Prostate gland (tissue), 2 donors: ENCODE measurements around the gene EML1. TPM values are rescaled to one million over a fixed set of nuclear protein-coding genes. Genes with fewer than 3 reads are reported as not detected.

Source experiments
- DNase-seq: peaks from one replicate; pipeline ENCODE4 v3.0.0-alpha.2; 2019; ENCODE audit warnings: low spot score
- H3K27ac ChIP-seq, 2 donors: fragments of 200-600 bp; sonication (generic); 2 replicates each; pipeline ENCODE4 v1.5.1; 2017 to 2019
- H3K27me3 ChIP-seq: fragments of 200-600 bp; sonication (generic); replicated peaks from 2 replicates; pipeline ENCODE4 v1.5.1; 2019; ENCODE audit not compliant: insufficient read depth
- H3K36me3 ChIP-seq, 2 donors: fragments of 200-600 bp; sonication (generic); 1 replicate in 1 of 2; 2 replicates in 1 of 2; pipeline versions ENCODE4 v1.5.1 to v1.8.1; 2017 to 2019
- H3K4me1 ChIP-seq: fragments of 200-600 bp; sonication (generic); replicated peaks from 2 replicates; pipeline ENCODE4 v1.5.1; 2019
- H3K4me3 ChIP-seq, 2 donors: fragments of 200-600 bp; sonication (generic); 2 replicates each; pipeline ENCODE4 v1.5.1; 2017 to 2019
- H3K9me3 ChIP-seq: fragments of 200-600 bp; sonication (generic); 2 replicates; pipeline ENCODE4 v1.5.1; 2017
- CTCF ChIP-seq, 4 experiments: fragments of 200-600 bp in 2 of 4; fragments of 450-650 bp in 2 of 4; sonication (generic) in 2 of 4; IDR thresholded peaks; 1 replicate in 3 of 4; 2 replicates in 1 of 4; pipeline ENCODE4 v1.5.1; 2016 to 2019; ENCODE audit warnings: antibody characterized with exemption in 4 of 4, mild to moderate bottlenecking in 2 of 4, moderate library complexity in 2 of 4
- POLR2A ChIP-seq: fragments of 450-650 bp; IDR thresholded peaks from one replicate; pipeline ENCODE4 v1.6.1; 2016; ENCODE audit warnings: antibody characterized with exemption, mild to moderate bottlenecking
- POLR2AphosphoS5 ChIP-seq: sonication (generic); formaldehyde crosslinking; IDR thresholded peaks from one replicate; pipeline ENCODE4 v1.6.1; 2017; ENCODE audit warnings: antibody characterized with exemption
- WGBS: methylation state at CpG from one replicate; pipeline ENCODE4 v1.1.5; 2018; 5-methylcytosine and 5-hydroxymethylcytosine counted together
- intact Hi-C: fragments of 100-400 bp; cut with DNase I; formaldehyde crosslinking; loops from one replicate; pipeline ENCODE4 v1.14.2; 2022
- total RNA-seq, 2 donors: library from RNA; depleted of rRNA; stranded (reverse); fragments of >200 nt; gene quantifications; one replicate each; pipeline ENCODE4 v1.1.0, GENCODE V29; 2016

EML1 gene
- total RNA-seq, 2 donors from 2014 or later, result 7.0 to 31.8 TPM

DNA sequence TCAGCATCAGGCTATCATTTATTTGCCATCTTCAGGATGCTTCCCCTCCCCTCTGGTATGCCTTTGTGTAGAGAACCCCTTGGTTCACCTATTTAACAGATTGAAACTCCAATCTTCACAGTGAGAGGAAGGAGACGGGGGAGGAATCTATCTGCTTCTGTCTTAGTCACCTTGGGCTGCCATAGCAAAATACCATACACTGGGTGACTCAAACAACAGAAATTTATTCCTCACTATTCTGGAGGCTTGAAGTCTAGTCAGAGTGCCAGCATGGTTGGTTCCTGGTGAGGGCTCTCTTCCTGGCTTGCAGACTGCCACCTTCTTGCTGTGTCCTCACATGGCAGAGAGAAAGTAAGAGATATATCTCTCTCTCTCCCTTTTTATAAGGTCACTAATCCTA lies 13.5 kb upstream of the EML1 start:
- intact Hi-C loops, result no loop called here
- Histone ChIP-seq H3K9me3 (no peaks in the 10 kb centered on the region), H3K27ac (no peak overlapping the region), H3K4me3 (no peak overlapping the region), H3K4me1 (no peaks in the 10 kb centered on the region), H3K36me3 (no peaks in the 10 kb centered on the region), H3K27me3 (no peaks in the 10 kb centered on the region)
- no peak for DNase-seq
- no peak for TF ChIP-seq POLR2A
- TF ChIP-seq POLR2AphosphoS5, result no peak
- no peak for TF ChIP-seq CTCF (IDR thresholded peaks at IDR 0.05)
- WGBS, result 84% methylated on average over 1 of the region's 1 CpG

DNA sequence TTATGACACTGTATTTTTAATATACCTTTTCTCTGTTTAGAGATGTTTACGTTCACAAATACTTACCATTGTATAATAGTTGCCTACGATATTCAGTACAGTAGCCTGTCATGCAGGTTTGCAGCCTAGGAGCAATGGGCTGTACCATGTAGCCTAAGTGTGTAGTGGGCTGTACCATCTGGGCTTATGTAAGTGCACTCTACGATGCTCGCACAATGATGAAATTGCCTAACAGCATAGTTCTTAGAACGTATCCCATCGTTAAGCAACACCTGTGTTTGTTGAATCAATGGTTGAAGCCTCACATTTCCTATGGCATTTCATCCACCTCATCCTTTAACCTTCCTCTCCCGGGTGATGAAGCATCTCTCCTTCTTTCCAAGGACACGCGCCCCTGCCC lies 12.5 kb upstream of the EML1 start:
- H3K4me3 ChIP-seq, result no peak overlapping the region
- H3K27ac ChIP-seq, result no peak overlapping the region
- intact Hi-C loops, result no loop called here
- H3K4me1 ChIP-seq, result no peaks in the 10 kb centered on the region
- no peak for TF ChIP-seq POLR2AphosphoS5
- no peak for TF ChIP-seq POLR2A
- TF ChIP-seq CTCF (IDR thresholded peaks at IDR 0.05), result no peak
- DNase-seq, result no peak
- no peaks in the 10 kb centered on the region for H3K36me3 ChIP-seq
- H3K9me3 ChIP-seq, result no peaks in the 10 kb centered on the region
- H3K27me3 ChIP-seq, result no peaks in the 10 kb centered on the region
- WGBS, result 72% methylated on average over 9 of the region's 9 CpGs

GRCh38 chr14:99781091-99781490 lies 12.1 kb upstream of the EML1 start:
- H3K4me3 ChIP-seq, result no peak overlapping the region
- no peak overlapping the region for H3K27ac ChIP-seq
- H3K9me3 ChIP-seq, result no peaks in the 10 kb centered on the region
- H3K27me3 ChIP-seq, result no peaks in the 10 kb centered on the region
- intact Hi-C loops, result no loop called here
- 70% methylated on average over 6 of the region's 6 CpGs for WGBS
- H3K36me3 ChIP-seq, result no peaks in the 10 kb centered on the region
- no peaks in the 10 kb centered on the region for H3K4me1 ChIP-seq
- DNase-seq, result no peak
- TF ChIP-seq POLR2A (no peak), CTCF (IDR thresholded peaks at IDR 0.05) (no peak), POLR2AphosphoS5 (no peak)

DNA sequence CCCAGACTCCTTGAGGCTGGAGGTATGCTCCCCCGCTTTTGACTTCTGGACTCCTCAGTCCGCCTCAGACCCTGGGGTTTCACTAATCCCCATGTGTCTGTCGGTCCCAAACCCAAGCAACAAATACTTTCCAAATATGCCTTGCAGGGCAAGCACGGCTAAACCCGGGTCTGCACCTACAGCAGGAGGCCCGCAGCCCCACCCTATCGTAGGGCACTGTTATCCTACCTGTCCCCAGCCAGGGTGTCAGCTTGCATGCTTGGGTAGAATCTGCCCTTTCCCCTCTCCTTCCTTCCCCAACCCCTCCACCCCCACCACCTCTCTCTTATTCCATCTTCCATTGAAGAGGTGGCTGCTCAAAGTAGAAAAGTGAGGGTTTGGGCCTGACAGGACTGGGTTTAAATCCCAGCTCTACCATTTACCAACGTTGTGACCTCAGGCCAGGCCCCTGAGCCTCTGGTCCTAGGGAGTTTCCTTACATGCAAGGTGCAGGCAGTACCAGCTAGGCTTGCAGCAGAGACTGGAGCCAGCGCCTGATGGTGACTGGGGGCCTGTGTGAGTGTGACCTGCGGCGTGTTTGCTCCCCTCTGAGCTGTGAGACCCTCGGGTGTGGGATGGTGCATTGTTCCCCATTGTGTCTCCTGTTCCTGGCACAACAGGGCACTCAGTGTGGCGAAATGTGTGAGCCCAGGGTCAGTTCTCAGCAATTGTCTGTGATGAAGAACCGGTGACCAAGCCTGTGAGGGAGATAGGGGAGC lies 11.2 kb upstream of the EML1 start:
- Histone ChIP-seq H3K27me3 (no peaks in the 10 kb centered on the region), H3K27ac (no peak overlapping the region), H3K9me3 (no peaks in the 10 kb centered on the region), H3K4me3 (no peak overlapping the region), H3K36me3 (no peaks in the 10 kb centered on the region), H3K4me1 (no peaks in the 10 kb centered on the region)
- intact Hi-C loops, result no loop called here
- TF ChIP-seq POLR2A, result no peak
- TF ChIP-seq POLR2AphosphoS5, result no peak
- no peak for TF ChIP-seq CTCF (IDR thresholded peaks at IDR 0.05)
- 83% methylated on average over 14 of the region's 14 CpGs for WGBS
- no peak for DNase-seq

- no peaks in the 10 kb centered on the region for H3K9me3 ChIP-seq
- no peak overlapping the region for H3K27ac ChIP-seq
- no peak for TF ChIP-seq CTCF (IDR thresholded peaks at IDR 0.05)
- no peak for TF ChIP-seq POLR2AphosphoS5
- intact Hi-C loops, result no loop called here
- WGBS, result 84% methylated on average over 4 of the region's 4 CpGs
- no peak for DNase-seq
- H3K36me3 ChIP-seq, result no peaks in the 10 kb centered on the region
- H3K4me1 ChIP-seq, result no peaks in the 10 kb centered on the region
- no peaks in the 10 kb centered on the region for H3K27me3 ChIP-seq
- H3K4me3 ChIP-seq, result no peak overlapping the region
These were observed 8.7 kb upstream of the EML1 start for GRCh38 chr14:99784508-99784907.
